Hepatocyte (in vitro differentiated cells): ENCODE data around the gene USP22.

Experiments used
- CTCF ChIP-seq: fragments of 200-600 bp; sonication (generic); IDR thresholded peaks from 2 replicates; pipeline ENCODE4 v1.5.1; 2016; ENCODE audit warnings: antibody characterized with exemption, mild to moderate bottlenecking; ENCODE audit not compliant: poor library complexity
- EZH2 ChIP-seq: fragments of 200-600 bp; sonication (generic); IDR thresholded peaks from 2 replicates; pipeline ENCODE4 v1.6.1; 2016; ENCODE audit warnings: antibody characterized with exemption, mild to moderate bottlenecking, borderline replicate concordance

GRCh38 chr17:21035406-21035805, 7.4 kb downstream of the USP22 start:
- TF ChIP-seq CTCF, result no peak
- TF ChIP-seq EZH2, result no peak
